Trophoblast cell (in vitro differentiated cells and primary cell): ENCODE measurements around the gene NAP1L2.

Experiments
- DNase-seq, 2 donors: peaks; one replicate each; pipeline ENCODE4 v3.0.0-alpha.2; 2016
- H2AFZ ChIP-seq: 2 replicates; pipeline ENCODE4 v1.6.1; 2013; ENCODE audit warnings: low read length, moderate library complexity, mild to moderate bottlenecking; ENCODE audit not compliant: insufficient read depth, poor library complexity
- H2AK5ac ChIP-seq: 2 replicates; pipeline ENCODE4 v1.6.1; 2013; ENCODE audit warnings: mild to moderate bottlenecking, low read length
- H2BK120ac ChIP-seq: 2 replicates; pipeline ENCODE4 v1.6.1; 2013; ENCODE audit warnings: low read length, mild to moderate bottlenecking, moderate library complexity; ENCODE audit not compliant: insufficient read depth, poor library complexity
- H2BK12ac ChIP-seq: 2 replicates; pipeline ENCODE4 v1.6.1; 2013; ENCODE audit warnings: mild to moderate bottlenecking, low read length, moderate library complexity
- H2BK5ac ChIP-seq: 2 replicates; pipeline ENCODE4 v1.6.1; 2013; ENCODE audit warnings: low read length, low read depth, moderate library complexity, mild to moderate bottlenecking; ENCODE audit not compliant: poor library complexity
- H3K14ac ChIP-seq: 2 replicates; pipeline ENCODE4 v1.6.1; 2013; ENCODE audit warnings: mild to moderate bottlenecking, low read length
- H3K18ac ChIP-seq: 2 replicates; pipeline ENCODE4 v1.6.1; 2013; ENCODE audit warnings: mild to moderate bottlenecking, low read length
- H3K23ac ChIP-seq: 2 replicates; pipeline ENCODE4 v1.6.1; 2013; ENCODE audit warnings: low read length
- H3K27ac ChIP-seq: 2 replicates; pipeline ENCODE4 v1.5.1; 2013; ENCODE audit warnings: low read depth, mild to moderate bottlenecking, inconsistent platforms, low read length, moderate library complexity
- H3K27me3 ChIP-seq: 2 replicates; pipeline ENCODE4 v1.6.1; 2013; ENCODE audit warnings: inconsistent platforms, mild to moderate bottlenecking, low read length, moderate library complexity; ENCODE audit not compliant: insufficient read depth
- H3K36me3 ChIP-seq, 2 experiments: 1 replicate in 1 of 2; 2 replicates in 1 of 2; pipeline ENCODE4 v1.6.1; 2013; ENCODE audit warnings: low read length in 2 of 2, mild to moderate bottlenecking in 2 of 2, moderate library complexity in 1 of 2; ENCODE audit not compliant: insufficient read depth in 2 of 2, control insufficient read depth in 1 of 2
- H3K4ac ChIP-seq: 2 replicates; pipeline ENCODE4 v1.6.1; 2013; ENCODE audit warnings: low read depth, mild to moderate bottlenecking, low read length, moderate library complexity
- H3K4me1 ChIP-seq, 2 experiments: 1 replicate in 1 of 2; 2 replicates in 1 of 2; pipeline ENCODE4 v1.6.1; 2013; ENCODE audit warnings: low read length in 2 of 2, mild to moderate bottlenecking in 2 of 2, moderate library complexity in 1 of 2; ENCODE audit not compliant: insufficient read depth in 2 of 2, control insufficient read depth in 1 of 2
- H3K4me2 ChIP-seq: 2 replicates; pipeline ENCODE4 v1.6.1; 2013; ENCODE audit warnings: inconsistent platforms, mild to moderate bottlenecking, low read length, moderate library complexity
- H3K4me3 ChIP-seq: 2 replicates; pipeline ENCODE4 v1.5.1; 2013; ENCODE audit warnings: mild to moderate bottlenecking, low read depth, low read length, inconsistent platforms
- H3K79me1 ChIP-seq: one replicate; pipeline ENCODE4 v1.6.1; 2013; ENCODE audit warnings: low read length
- H3K79me2 ChIP-seq: 2 replicates; pipeline ENCODE4 v1.6.1; 2013; ENCODE audit warnings: low read length, mild to moderate bottlenecking; ENCODE audit not compliant: control insufficient read depth, insufficient read depth, poor library complexity
- H3K9ac ChIP-seq: 2 replicates; pipeline ENCODE4 v1.6.1; 2013; ENCODE audit warnings: mild to moderate bottlenecking, low read length
- H3K9me3 ChIP-seq: 2 replicates; pipeline ENCODE4 v1.6.1; 2013; ENCODE audit warnings: low read depth, mild to moderate bottlenecking, control low read depth, inconsistent platforms, low read length; ENCODE audit not compliant: insufficient read depth
- H4K12ac ChIP-seq: 2 replicates; pipeline ENCODE4 v1.6.1; 2013; ENCODE audit warnings: low read depth, mild to moderate bottlenecking, low read length, moderate library complexity
- H4K8ac ChIP-seq: 2 replicates; pipeline ENCODE4 v1.6.1; 2013; ENCODE audit warnings: low read depth, mild to moderate bottlenecking, low read length, moderate library complexity
- H4K91ac ChIP-seq: one replicate; pipeline ENCODE4 v1.6.1; 2013; ENCODE audit warnings: low read depth, mild to moderate bottlenecking, low read length, moderate library complexity
- WGBS: extraction: QIAGEN DNeasy Blood & Tissue Kit; methylation state at CpG from one replicate; pipeline ENCODE4 v1.1.7; 2013; ENCODE audit warnings: missing lambda C conversion rate; ENCODE audit not compliant: insufficient read length, insufficient coverage; ENCODE audit errors: extremely low coverage; 5-methylcytosine and 5-hydroxymethylcytosine counted together

Gene NAP1L2

DNA sequence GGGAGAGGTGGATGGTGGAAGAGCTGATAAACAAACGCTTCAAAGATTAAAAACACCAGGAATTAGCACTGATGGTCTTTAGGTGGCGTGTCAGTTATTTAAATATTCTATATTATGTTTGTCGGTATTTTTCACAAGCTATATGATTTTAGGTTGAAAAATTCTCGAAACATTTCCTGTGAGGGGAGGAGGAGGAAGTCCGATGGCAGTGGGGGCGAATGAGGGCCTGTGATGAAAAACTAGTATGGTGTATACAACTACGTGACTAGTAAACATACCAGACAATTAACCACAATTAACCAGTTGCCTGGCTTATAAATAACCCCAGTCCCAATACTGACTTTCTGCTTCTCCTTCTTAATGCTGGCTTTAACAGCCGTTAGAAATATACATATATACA is 595 bp upstream of the NAP1L2 start:
- Histone ChIP-seq H3K18ac (no peak overlapping the region), H3K23ac (no peak overlapping the region), H3K4me3 (no peak overlapping the region), H3K27ac (no peak overlapping the region), H3K79me2 (no peaks in the 10 kb centered on the region), H3K79me1 (no peaks in the 10 kb centered on the region), H3K9ac (no peak overlapping the region), H2BK120ac (no peak overlapping the region), H3K4me1 (no peaks in the 10 kb centered on the region), H4K12ac (no peak overlapping the region), H4K8ac (no peak overlapping the region), H3K4me2 (peak overlapping the region; percentile 50), H2AK5ac (no peak overlapping the region), H2BK12ac (no peak overlapping the region), H3K27me3 (no peaks in the 10 kb centered on the region), H3K36me3 (no peaks in the 10 kb centered on the region), H4K91ac (no peak overlapping the region), H3K9me3 (no peaks in the 10 kb centered on the region), H2AFZ (no peak overlapping the region), H2BK5ac (no peak overlapping the region), H3K4ac (no peak overlapping the region), H3K14ac (no peak overlapping the region)
- no peak for DNase-seq
- no CpG with 5 or more reads among the region's 8 CpGs for WGBS

DNA sequence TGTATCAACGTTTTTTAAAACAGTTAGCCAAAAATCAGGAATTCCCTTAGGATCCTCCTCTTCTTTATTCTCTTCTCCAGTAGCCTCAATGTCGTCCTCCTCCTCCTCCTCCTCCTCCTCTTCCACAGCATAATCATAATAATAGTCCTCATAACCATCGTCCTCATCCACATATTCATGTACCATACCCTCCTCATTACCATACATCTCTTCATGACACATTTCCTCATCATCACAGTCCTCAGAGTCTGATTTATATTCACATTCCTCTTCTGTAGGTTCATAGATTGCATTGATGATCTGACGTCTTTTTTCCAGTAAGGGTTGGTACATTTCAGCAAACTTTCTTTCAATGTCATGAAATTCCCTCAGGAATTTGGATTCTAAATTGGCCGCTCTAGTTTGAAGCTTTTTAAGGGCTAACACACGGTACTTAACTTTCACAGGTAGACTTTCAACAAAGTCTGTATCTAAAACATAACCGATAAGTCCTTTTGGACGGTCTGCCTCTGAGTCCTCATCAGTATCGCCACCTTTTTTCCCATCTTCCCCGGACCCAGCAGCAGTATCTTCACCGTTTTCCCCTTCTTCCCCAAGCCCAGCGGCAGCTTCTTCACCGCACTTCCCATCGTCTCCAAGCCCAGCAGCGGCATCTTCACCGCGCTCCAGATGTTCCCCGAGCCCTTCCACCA is 771 bp downstream of the NAP1L2 start:
- no peak overlapping the region for H2BK120ac ChIP-seq
- no peak for DNase-seq
- no peak overlapping the region for H3K23ac ChIP-seq
- H3K79me2 ChIP-seq = no peaks in the 10 kb centered on the region
- no peak overlapping the region for H3K14ac ChIP-seq
- no peaks in the 10 kb centered on the region for H3K27me3 ChIP-seq
- no peak overlapping the region for H2BK5ac ChIP-seq
- H4K91ac ChIP-seq = no peak overlapping the region
- no peaks in the 10 kb centered on the region for H3K36me3 ChIP-seq
- H3K9me3 ChIP-seq = no peaks in the 10 kb centered on the region
- no peak overlapping the region for H3K9ac ChIP-seq
- WGBS = no CpG with 5 or more reads among the region's 18 CpGs
- H3K4me1 ChIP-seq = no peaks in the 10 kb centered on the region
- H2AK5ac ChIP-seq = no peak overlapping the region
- no peak overlapping the region for H3K27ac ChIP-seq
- H4K8ac ChIP-seq = no peak overlapping the region
- H3K4me3 ChIP-seq = no peak overlapping the region
- no peak overlapping the region for H3K18ac ChIP-seq
- H3K79me1 ChIP-seq = no peaks in the 10 kb centered on the region
- H4K12ac ChIP-seq = no peak overlapping the region
- peak overlapping the region; percentile 64 for H3K4me2 ChIP-seq
- H2AFZ ChIP-seq = no peak overlapping the region
- H3K4ac ChIP-seq = no peak overlapping the region
- no peak overlapping the region for H2BK12ac ChIP-seq

DNA sequence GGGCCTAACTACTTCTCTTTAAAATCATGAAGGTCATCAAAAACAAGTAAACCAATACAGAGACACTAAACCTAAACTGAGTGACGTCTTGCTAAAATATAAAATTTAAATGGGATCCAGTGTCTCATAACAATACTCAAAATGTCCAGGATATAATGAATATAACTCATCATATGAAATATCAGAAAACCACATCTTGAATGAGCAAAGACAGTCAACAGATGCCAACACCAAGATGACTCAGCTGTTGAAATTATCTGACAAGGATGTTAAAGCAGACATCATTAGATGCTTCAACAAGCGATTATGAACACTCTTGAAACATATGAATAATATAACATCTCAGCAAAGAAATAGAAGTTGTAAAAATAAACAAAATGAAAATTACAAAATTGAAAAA is 8.3 kb downstream of the NAP1L2 start:
- Histone ChIP-seq H3K79me1 (no peaks in the 10 kb centered on the region), H3K18ac (no peak overlapping the region), H3K4me1 (no peaks in the 10 kb centered on the region), H2AK5ac (no peak overlapping the region), H4K8ac (no peak overlapping the region), H2BK5ac (no peak overlapping the region), H4K91ac (no peak overlapping the region), H3K4me3 (no peak overlapping the region), H3K27ac (no peak overlapping the region), H3K9ac (no peak overlapping the region), H4K12ac (no peak overlapping the region), H2BK12ac (no peak overlapping the region), H3K23ac (no peak overlapping the region), H3K27me3 (no peaks in the 10 kb centered on the region), H3K9me3 (peaks cover 4% of the 10 kb centered on the region), H3K4ac (no peak overlapping the region), H3K79me2 (no peaks in the 10 kb centered on the region), H3K36me3 (no peaks in the 10 kb centered on the region), H3K4me2 (no peak overlapping the region), H2AFZ (no peak overlapping the region), H3K14ac (no peak overlapping the region), H2BK120ac (no peak overlapping the region)
- DNase-seq = no peak
- no CpG with 5 or more reads among the region's 2 CpGs for WGBS

DNA sequence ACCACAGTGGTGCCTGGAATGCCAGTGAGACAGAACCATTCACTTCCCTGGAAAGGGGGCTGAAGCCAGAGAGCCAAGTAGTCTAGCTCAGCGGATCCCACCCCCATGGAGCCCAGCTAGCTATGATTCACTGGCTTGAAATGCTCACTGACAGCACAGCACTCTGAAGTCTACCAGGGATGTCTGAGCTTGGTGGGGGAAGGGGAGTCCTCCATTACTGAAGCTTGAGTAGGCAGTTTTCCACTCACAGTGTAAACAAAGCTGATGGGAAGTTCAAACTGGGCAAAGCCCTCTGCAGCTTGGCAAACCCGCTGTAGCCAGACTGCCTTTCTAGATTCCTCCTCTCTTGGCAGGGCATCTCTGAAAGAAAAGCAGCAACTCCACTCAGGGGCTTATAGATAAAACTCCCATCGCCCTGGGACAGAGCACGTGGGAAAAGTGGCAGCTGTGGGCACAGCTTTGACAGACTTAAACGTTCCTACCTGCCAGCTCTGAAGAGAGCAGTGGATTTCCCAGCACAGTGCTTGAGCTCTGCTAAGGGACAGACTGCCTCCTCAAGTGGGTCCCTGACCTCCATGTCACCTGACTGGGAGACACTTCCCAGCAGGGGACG is 32.0 kb downstream of the NAP1L2 start:
- no peaks in the 10 kb centered on the region for H3K79me2 ChIP-seq
- no peak overlapping the region for H3K4ac ChIP-seq
- no peaks in the 10 kb centered on the region for H3K9me3 ChIP-seq
- DNase-seq = no peak
- H3K18ac ChIP-seq = no peak overlapping the region
- H4K12ac ChIP-seq = no peak overlapping the region
- H3K27ac ChIP-seq = no peak overlapping the region
- H3K36me3 ChIP-seq = no peaks in the 10 kb centered on the region
- no peak overlapping the region for H2BK120ac ChIP-seq
- H2AFZ ChIP-seq = no peak overlapping the region
- H3K23ac ChIP-seq = no peak overlapping the region
- H4K8ac ChIP-seq = no peak overlapping the region
- no peak overlapping the region for H4K91ac ChIP-seq
- no CpG with 5 or more reads among the region's 6 CpGs for WGBS
- no peak overlapping the region for H2BK12ac ChIP-seq
- no peak overlapping the region for H3K14ac ChIP-seq
- H3K4me2 ChIP-seq = no peak overlapping the region
- no peak overlapping the region for H2BK5ac ChIP-seq
- no peak overlapping the region for H2AK5ac ChIP-seq
- H3K9ac ChIP-seq = no peak overlapping the region
- no peaks in the 10 kb centered on the region for H3K4me1 ChIP-seq
- no peak overlapping the region for H3K4me3 ChIP-seq
- H3K27me3 ChIP-seq = no peaks in the 10 kb centered on the region
- H3K79me1 ChIP-seq = no peaks in the 10 kb centered on the region
